PC-9 (cell line): ENCODE data around the gene NR2F1-AS1. TPM values are rescaled to one million over a fixed set of nuclear protein-coding genes. Genes with fewer than 3 reads are reported as not detected.

Experiments
- BruUV-seq: library from RNA; stranded (reverse); fragments of 400-500 nt; replicated peaks from 2 replicates; lab custom pipeline; 2021; lab: Mats Ljungman, UMichigan
- CTCF ChIA-PET: fragments of 300-600 bp; sonication (Branson Sonifier 250); formaldehyde crosslinking; loops from one replicate; lab custom pipeline; 2022; ENCODE audit warnings: antibody characterized with exemption; lab: Charles Lee
- POLR2A ChIA-PET: fragments of 300-600 bp; sonication (Branson Sonifier 250); formaldehyde crosslinking; loops from one replicate; lab custom pipeline; 2022; ENCODE audit warnings: antibody characterized with exemption; ENCODE audit not compliant: unreplicated experiment; lab: Charles Lee
- DNase-seq, 2 experiments: peaks; one replicate each; pipeline versions ENCODE4 v3.0.0 to v3.0.0-alpha.2; 2015 to 2022; ENCODE audit warnings: mixed read lengths in 1 of 2
- H2AFZ ChIP-seq: fragments of 200-600 bp; sonication (generic); 2 replicates; pipeline ENCODE4 v1.8.1; 2017; ENCODE audit warnings: antibody characterized with exemption
- H3F3A ChIP-seq: fragments of 200-600 bp; sonication (generic); 2 replicates; pipeline ENCODE4 v1.8.1; 2017; ENCODE audit warnings: antibody characterized with exemption, mild to moderate bottlenecking, low read depth; ENCODE audit not compliant: insufficient read depth
- H3K27ac ChIP-seq: fragments of 200-600 bp; sonication (generic); 2 replicates; pipeline ENCODE4 v1.6.1; 2016; ENCODE audit warnings: mixed run types
- H3K27me3 ChIP-seq: fragments of 200-600 bp; sonication (generic); 2 replicates; pipeline ENCODE4 v1.6.1; 2016; ENCODE audit warnings: low read depth, mixed run types; ENCODE audit not compliant: insufficient read depth
- H3K36me3 ChIP-seq: fragments of 200-600 bp; sonication (generic); 2 replicates; pipeline ENCODE4 v1.6.1; 2016; ENCODE audit warnings: low read depth, mixed run types
- H3K4me1 ChIP-seq: fragments of 200-600 bp; sonication (generic); replicated peaks from 2 replicates; pipeline ENCODE4 v1.6.1; 2016; ENCODE audit warnings: mixed run types; ENCODE audit not compliant: insufficient read depth
- H3K4me2 ChIP-seq: fragments of 200-600 bp; sonication (generic); 2 replicates; pipeline ENCODE4 v1.6.1; 2017; ENCODE audit warnings: mixed run types
- H3K4me3 ChIP-seq: fragments of 200-600 bp; sonication (generic); 2 replicates; pipeline ENCODE4 v1.6.1; 2016; ENCODE audit warnings: mixed run types
- H3K79me2 ChIP-seq: fragments of 200-600 bp; sonication (generic); 2 replicates; pipeline ENCODE4 v1.6.1; 2017; ENCODE audit warnings: low read depth, mixed run types
- H3K9me2 ChIP-seq: fragments of 200-600 bp; sonication (generic); 2 replicates; pipeline ENCODE4 v1.8.1; 2017; ENCODE audit warnings: mild to moderate bottlenecking; ENCODE audit not compliant: insufficient read depth
- H3K9me3 ChIP-seq: fragments of 200-600 bp; sonication (generic); 2 replicates; pipeline ENCODE4 v1.8.1; 2016; ENCODE audit warnings: low read depth; ENCODE audit not compliant: insufficient read depth
- H4K20me1 ChIP-seq: fragments of 200-600 bp; sonication (generic); 2 replicates; pipeline ENCODE4 v1.8.1; 2017; ENCODE audit not compliant: insufficient read depth
- CTCF ChIP-seq: fragments of 200-600 bp; sonication (generic); conservative IDR thresholded peaks from 2 replicates; pipeline ENCODE4 v1.6.1; 2017; ENCODE audit warnings: mixed run types, antibody characterized with exemption, mild to moderate bottlenecking, moderate library complexity
- EZH2 ChIP-seq: fragments of 200-600 bp; sonication (generic); IDR thresholded peaks from 2 replicates; pipeline ENCODE4 v1.8.0; 2017; ENCODE audit warnings: antibody characterized with exemption, low read depth
- intact Hi-C: fragments of 100-400 bp; cut with micrococcal nuclease; formaldehyde crosslinking; loops from one replicate; pipeline ENCODE4 v1.10.0; 2022; ENCODE audit not compliant: unreplicated experiment
- total RNA-seq: library from RNA; stranded (reverse); gene quantifications from 2 replicates; pipeline ENCODE4 v1.2.3, GENCODE V29; 2021

The NR2F1-AS1 gene
- total RNA-seq, 1 experiment from 2014 or later, result 6.0 TPM

- H3F3A ChIP-seq, result no peaks in the 10 kb centered on the region
- no peaks in the 10 kb centered on the region for H3K9me2 ChIP-seq
- intact Hi-C loops, result no loop called here
- H3K4me1 ChIP-seq, result peaks cover 14% of the 10 kb centered on the region; the same call in 1 of the 2 replicates
- POLR2A ChIA-PET, result no interaction called here
- H3K79me2 ChIP-seq, result no peaks in the 10 kb centered on the region
- no peak overlapping the region for H3K4me2 ChIP-seq
- TF ChIP-seq CTCF (no peak), EZH2 (no peak)
- no peaks in the 10 kb centered on the region for H3K36me3 ChIP-seq
- H3K4me3 ChIP-seq, result no peak overlapping the region
- H2AFZ ChIP-seq, result no peak overlapping the region
- CTCF ChIA-PET, result no interaction called here
- H3K27me3 ChIP-seq, result no peaks in the 10 kb centered on the region
- H4K20me1 ChIP-seq, result no peaks in the 10 kb centered on the region
- BruUV-seq, result no TSS peak
- H3K27ac ChIP-seq, result no peak overlapping the region
- no peaks in the 10 kb centered on the region for H3K9me3 ChIP-seq
- DNase-seq, result no peak
These were observed 173.6 kb downstream of the NR2F1-AS1 start for GRCh38 chr5:93407454-93407853.

GRCh38 chr5:93406971-93407401 is 174.0 kb downstream of the NR2F1-AS1 start:
- ChIA-PET POLR2A (no interaction called here), CTCF (no interaction called here)
- no peak for TF ChIP-seq EZH2
- TF ChIP-seq CTCF, result no peak
- Histone ChIP-seq H3F3A (no peaks in the 10 kb centered on the region), H4K20me1 (no peaks in the 10 kb centered on the region), H3K79me2 (no peaks in the 10 kb centered on the region), H3K9me2 (no peaks in the 10 kb centered on the region), H3K27me3 (no peaks in the 10 kb centered on the region), H3K4me2 (no peak overlapping the region), H3K4me3 (no peak overlapping the region), H3K27ac (no peak overlapping the region), H3K9me3 (no peaks in the 10 kb centered on the region), H3K4me1 (peaks cover 14% of the 10 kb centered on the region; the same call in 1 of the 2 replicates), H3K36me3 (no peaks in the 10 kb centered on the region), H2AFZ (no peak overlapping the region)
- no peak for DNase-seq
- BruUV-seq, result no TSS peak
- intact Hi-C loops, result no loop called here

GRCh38 chr5:93404246-93404645 is 176.8 kb downstream of the NR2F1-AS1 start:
- H3F3A ChIP-seq, result no peaks in the 10 kb centered on the region
- H3K79me2 ChIP-seq, result no peaks in the 10 kb centered on the region
- peak overlapping the region; percentile 24; the same call in 1 of the 2 replicates for H3K27ac ChIP-seq
- DNase-seq, result no peak
- H3K9me3 ChIP-seq, result no peaks in the 10 kb centered on the region
- H3K4me3 ChIP-seq, result no peak overlapping the region
- H2AFZ ChIP-seq, result no peak overlapping the region; the same call in 1 of the 2 replicates
- no peaks in the 10 kb centered on the region for H3K36me3 ChIP-seq
- TF ChIP-seq EZH2 (no peak), CTCF (no peak)
- BruUV-seq, result no TSS peak
- 0 out of 2 replicates have a peak overlapping the region, but pooled peaks have one; percentile 3 for H3K4me2 ChIP-seq
- H3K9me2 ChIP-seq, result no peaks in the 10 kb centered on the region
- intact Hi-C loops, result no loop called here
- ChIA-PET POLR2A (no interaction called here), CTCF (no interaction called here)
- H3K27me3 ChIP-seq, result no peaks in the 10 kb centered on the region
- H4K20me1 ChIP-seq, result no peaks in the 10 kb centered on the region
- peaks cover 14% of the 10 kb centered on the region; the same call in 1 of the 2 replicates for H3K4me1 ChIP-seq
